Rectal smooth muscle tissue (tissue), 1 donor: Measurements from ENCODE around the gene PLB1.

ENCODE experiments used
- H3K27ac ChIP-seq: one replicate; pipeline ENCODE4 v1.7.0; 2013; ENCODE audit warnings: low read depth, low read length, inconsistent platforms
- H3K27me3 ChIP-seq: one replicate; pipeline ENCODE4 v1.7.0; 2013; ENCODE audit warnings: low read length; ENCODE audit not compliant: control insufficient read depth, insufficient read depth
- H3K36me3 ChIP-seq: one replicate; pipeline ENCODE4 v1.7.0; 2013; ENCODE audit warnings: low read length; ENCODE audit not compliant: control insufficient read depth, insufficient read depth
- H3K4me1 ChIP-seq: one replicate; pipeline ENCODE4 v1.7.0; 2013; ENCODE audit warnings: low read length; ENCODE audit not compliant: control insufficient read depth, insufficient read depth
- H3K4me3 ChIP-seq: one replicate; pipeline ENCODE4 v1.7.0; 2013; ENCODE audit warnings: low read length
- H3K9ac ChIP-seq: one replicate; pipeline ENCODE4 v1.7.0; 2013; ENCODE audit warnings: low read length

The PLB1 gene

DNA sequence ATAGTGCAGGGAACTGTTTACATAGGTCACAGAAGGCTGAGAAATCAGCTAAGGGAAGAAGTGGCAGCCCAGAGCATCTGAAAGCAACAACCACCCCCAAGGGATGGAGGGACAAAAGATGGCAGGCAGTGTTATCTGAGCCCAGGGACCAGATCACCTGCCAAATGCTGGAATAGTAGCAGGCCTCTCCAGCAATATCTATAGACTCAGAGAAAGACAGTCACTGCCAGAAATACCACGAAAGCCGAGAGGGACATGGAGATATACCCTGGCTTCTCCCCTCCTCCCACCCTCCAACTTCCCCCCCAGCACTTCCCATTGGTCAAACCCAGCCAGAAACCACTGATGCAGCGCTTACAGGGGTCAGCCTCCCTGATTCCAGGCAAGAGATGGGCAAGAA lies 197.4 kb downstream of the PLB1 start:
- H3K36me3 ChIP-seq: no peaks in the 10 kb centered on the region
- no peak overlapping the region for H3K9ac ChIP-seq
- H3K27me3 ChIP-seq: no peaks in the 10 kb centered on the region
- peaks cover 4% of the 10 kb centered on the region for H3K4me1 ChIP-seq
- H3K27ac ChIP-seq: no peak overlapping the region
- H3K4me3 ChIP-seq: no peak overlapping the region
